Esophagus squamous epithelium (tissue), 5 donors: ENCODE measurements around the gene TOM1L1. TPM values are rescaled to one million over a fixed set of nuclear protein-coding genes. Genes with fewer than 3 reads are reported as not detected.
A peak's percentile ranks its signal among the peaks of the same experiment; 100 is the strongest.

Experiments used
- DNase-seq: peaks from one replicate; lab custom pipeline; 2025; lab: John Stamatoyannopoulos, UW
- H3K27ac ChIP-seq, 4 donors: fragments of 200-600 bp; sonication (generic); one replicate each; pipeline ENCODE4 v1.5.1; 2016 to 2019; ENCODE audit warnings: mild to moderate bottlenecking in 1 of 4
- H3K27me3 ChIP-seq, 4 donors: fragments of 200-600 bp; sonication (generic); 1 replicate in 3 of 4; 2 replicates in 1 of 4; pipeline versions ENCODE4 v1.5.1 to v1.6.0; 2017 to 2021; ENCODE audit warnings: antibody characterized with exemption in 1 of 4
- H3K36me3 ChIP-seq, 3 donors: fragments of 200-600 bp; sonication (generic); one replicate each; pipeline ENCODE4 v1.5.1; 2016 to 2019
- H3K4me1 ChIP-seq, 3 donors: fragments of 200-600 bp; sonication (generic); one replicate each; pipeline ENCODE4 v1.5.1; 2017 to 2019
- H3K4me3 ChIP-seq, 4 donors: fragments of 200-600 bp; sonication (generic); 1 replicate in 3 of 4; 2 replicates in 1 of 4; pipeline ENCODE4 v1.5.1; 2016 to 2019; ENCODE audit warnings: mild to moderate bottlenecking in 2 of 4, moderate library complexity in 1 of 4
- H3K9me3 ChIP-seq, 3 donors: fragments of 200-600 bp; sonication (generic); one replicate each; pipeline ENCODE4 v1.5.1; 2016 to 2019
- POLR2A ChIP-seq, 4 donors: fragments of 450-650 bp; IDR thresholded peaks; one replicate each; pipeline ENCODE4 v1.6.1; 2017; ENCODE audit warnings: antibody characterized with exemption in 4 of 4, mild to moderate bottlenecking in 4 of 4, moderate library complexity in 3 of 4
- WGBS, 2 donors: methylation state at CpG; one replicate each; pipeline ENCODE4 v1.1.5; 2018; 5-methylcytosine and 5-hydroxymethylcytosine counted together
- intact Hi-C: fragments of 100-400 bp; cut with DNase I; formaldehyde crosslinking; loops from one replicate; pipeline ENCODE4 v1.15.0; 2022
- small RNA-seq, 4 donors: library from RNA; depleted of rRNA; stranded (forward); fragments of <200 nt; gene quantifications; one replicate each; pipeline ENCODE3, GENCODE V24; 2016
- total RNA-seq, 4 donors: library from RNA; depleted of rRNA; stranded (reverse); fragments of >200 nt; gene quantifications; one replicate each; pipeline ENCODE4 v1.1.0, GENCODE V29; 2016
- TF ChIP-seq, protein P1 (sequence below), 6 experiments: fragments of 450-650 bp in 4 of 6; fragments of 200-600 bp in 2 of 6; sonication (generic) in 2 of 6; IDR thresholded peaks; one replicate each; pipeline ENCODE4 v1.5.1; 2016 to 2019; ENCODE audit warnings: antibody characterized with exemption in 6 of 6, mild to moderate bottlenecking in 4 of 6, moderate library complexity in 4 of 6
- donor health status: DM: yes; HTN: yes; CAD: no.

Gene TOM1L1
- total RNA-seq, 4 donors from 2014 or later: 31.6 to 42.5 (median 40.0) TPM

DNA sequence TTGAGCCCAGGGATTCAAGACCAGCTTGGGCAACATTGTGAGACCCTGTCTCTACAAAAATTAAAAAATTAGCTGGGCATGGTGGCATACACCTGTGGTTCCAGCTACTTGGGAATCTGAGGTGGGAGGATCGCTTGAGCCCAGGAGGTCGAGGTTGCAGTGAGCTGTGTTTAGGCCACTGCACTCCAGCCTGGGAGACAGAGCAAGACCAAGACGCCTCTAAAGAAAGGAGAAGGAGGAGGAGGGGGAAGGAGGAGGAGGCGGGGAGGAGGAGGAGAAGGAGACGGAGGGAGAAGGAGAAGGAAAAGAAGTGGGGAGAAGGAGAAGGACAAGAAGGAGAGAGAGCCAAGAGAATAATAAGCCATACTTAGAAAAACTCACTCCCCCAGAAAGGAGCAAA is 103.8 kb downstream of the TOM1L1 start:
- Histone ChIP-seq H3K27me3 (no peaks in the 10 kb centered on the region), H3K9me3 (no peaks in the 10 kb centered on the region), H3K36me3 (peaks cover 0 to 19% (median 5%) of the 10 kb centered on the region in 3 donors), H3K4me1 (no peaks in the 10 kb centered on the region), H3K27ac (no peak overlapping the region), H3K4me3 (no peak overlapping the region)
- intact Hi-C loops: no loop called here
- WGBS, 2 donors: 87% methylated on average over 5 of the region's 5 CpGs
- DNase-seq: no peak
- TF ChIP-seq, protein P1, sequence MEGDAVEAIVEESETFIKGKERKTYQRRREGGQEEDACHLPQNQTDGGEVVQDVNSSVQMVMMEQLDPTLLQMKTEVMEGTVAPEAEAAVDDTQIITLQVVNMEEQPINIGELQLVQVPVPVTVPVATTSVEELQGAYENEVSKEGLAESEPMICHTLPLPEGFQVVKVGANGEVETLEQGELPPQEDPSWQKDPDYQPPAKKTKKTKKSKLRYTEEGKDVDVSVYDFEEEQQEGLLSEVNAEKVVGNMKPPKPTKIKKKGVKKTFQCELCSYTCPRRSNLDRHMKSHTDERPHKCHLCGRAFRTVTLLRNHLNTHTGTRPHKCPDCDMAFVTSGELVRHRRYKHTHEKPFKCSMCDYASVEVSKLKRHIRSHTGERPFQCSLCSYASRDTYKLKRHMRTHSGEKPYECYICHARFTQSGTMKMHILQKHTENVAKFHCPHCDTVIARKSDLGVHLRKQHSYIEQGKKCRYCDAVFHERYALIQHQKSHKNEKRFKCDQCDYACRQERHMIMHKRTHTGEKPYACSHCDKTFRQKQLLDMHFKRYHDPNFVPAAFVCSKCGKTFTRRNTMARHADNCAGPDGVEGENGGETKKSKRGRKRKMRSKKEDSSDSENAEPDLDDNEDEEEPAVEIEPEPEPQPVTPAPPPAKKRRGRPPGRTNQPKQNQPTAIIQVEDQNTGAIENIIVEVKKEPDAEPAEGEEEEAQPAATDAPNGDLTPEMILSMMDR (IDR thresholded peaks at IDR 0.05): no peak
- no peak for TF ChIP-seq POLR2A (IDR thresholded peaks at IDR 0.05)

DNA sequence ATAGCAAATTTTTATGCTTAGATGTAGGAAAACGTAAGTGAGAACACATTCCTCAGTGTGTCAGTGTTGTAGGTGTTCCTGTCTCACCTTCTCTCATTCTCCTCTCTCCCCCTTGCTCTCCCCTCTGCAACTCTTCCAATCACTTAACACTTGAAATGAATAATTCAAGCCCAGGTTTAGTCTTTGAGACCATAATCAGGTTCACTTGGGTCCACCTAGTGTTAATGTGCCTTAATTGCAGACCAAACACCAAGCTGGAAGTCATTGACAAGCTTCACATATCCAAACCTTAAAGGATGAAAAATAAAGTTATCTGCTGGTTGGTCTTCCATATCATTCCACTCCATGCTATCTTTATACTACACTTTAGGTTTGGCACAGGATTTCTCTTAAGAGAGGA is 104.9 kb downstream of the TOM1L1 start:
- Histone ChIP-seq H3K4me1 (no peaks in the 10 kb centered on the region), H3K4me3 (no peak overlapping the region), H3K9me3 (no peaks in the 10 kb centered on the region), H3K36me3 (peaks cover 0 to 10% (median 4%) of the 10 kb centered on the region in 3 donors), H3K27ac (no peak overlapping the region), H3K27me3 (no peaks in the 10 kb centered on the region)
- DNase-seq: no peak
- TF ChIP-seq POLR2A (IDR thresholded peaks at IDR 0.05): no peak
- TF ChIP-seq, protein P1 (IDR thresholded peaks at IDR 0.05): peak in 3 of 6 experiments; percentile 21 to 48 (median 29)
- intact Hi-C loops: no loop called here
- 81 to 87% methylated on average over 1 of the region's 1 CpG for WGBS, 2 donors

Small RNAs within 50 kb of the gene (small RNA-seq; reads per million reads assigned to genes)
- gene AC007485.1: 0 reads per million in 4 donors

Other genes with a start within 250 kb of the TOM1L1 start
- gene COX11, start 67.8 kb downstream of the TOM1L1 start, total RNA-seq: 10 to 100 TPM; 18.9 to 64.3 (median 35.3) TPM
- 10 to 100 TPM in 3 of 4 donors, under 1 TPM in 1; 0.61 to 23.5 (median 13.3) TPM for gene STXBP4, start 67.9 kb downstream of the TOM1L1 start, total RNA-seq